Measurements from ENCODE around the gene CCDC141.
"Not testable (repeated sequence)": the region's sequence is repeated elsewhere in the genome, so short reads cannot be mapped to it uniquely, and the experiment has no call there.

The CCDC141 gene

DNA sequence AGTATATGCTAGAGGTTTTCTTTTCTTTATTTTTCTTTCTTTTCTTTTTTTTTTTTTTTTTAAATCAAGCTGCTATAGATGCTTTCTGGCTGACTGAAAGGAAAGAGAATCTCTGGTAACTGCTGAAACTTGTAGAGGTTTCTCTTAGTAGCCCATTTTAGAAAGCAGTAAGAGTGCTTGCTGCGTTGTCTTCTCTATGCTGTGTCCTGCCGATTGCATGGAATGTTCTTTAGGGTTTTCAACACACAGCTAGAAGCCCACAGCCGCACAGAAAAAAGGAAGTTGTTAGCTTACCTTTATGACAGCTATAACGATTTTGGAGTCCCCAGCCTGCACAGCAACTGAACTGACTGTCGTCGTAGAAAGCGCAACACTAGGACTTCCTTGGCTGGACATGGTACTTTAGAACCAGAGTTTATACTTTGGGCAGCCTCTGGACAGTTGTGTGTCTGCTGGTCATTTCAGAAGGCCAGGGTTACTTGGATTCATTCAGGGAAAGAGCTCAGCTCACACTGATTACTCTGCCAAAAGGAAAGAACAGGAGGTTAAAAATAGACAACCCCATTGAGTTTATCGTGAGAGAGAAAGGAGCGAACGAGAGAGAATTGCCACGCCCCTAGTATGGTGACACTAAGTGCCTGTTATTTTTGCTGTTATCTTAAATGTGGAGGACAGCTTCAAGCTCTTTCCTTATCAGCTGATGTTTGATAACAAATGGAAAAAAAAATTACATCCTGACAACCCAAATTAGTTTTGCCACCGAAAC lies at the start of gene CCDC141:
CCDC141 (minus strand) TSS at position 592 of the 766 bp plus-strand sequence; CDS start at position 396, 196 bp downstream.
- TF ChIP-seq CTCF (IDR thresholded peaks at IDR 0.05; ENCODE audit: low read depth, low read length), result no peak
- H3K4me3 ChIP-seq (replicated peaks in 1 of 2; ENCODE audit: low read depth in 2 of 2, low read length in 2 of 2), result no peak within 1 kb of the TSS
- DNase-seq (ENCODE audit: low read depth in 2 of 2), result peak; percentile 23 to 27

GRCh38 chr2:179098080-179098689 lies 48.2 kb upstream of the CCDC141 start:
- DNase-seq (ENCODE audit: low read depth in 2 of 2), result no peak
- no peak for TF ChIP-seq CTCF (IDR thresholded peaks at IDR 0.05; ENCODE audit: low read depth, low read length)
- no peak overlapping the region for H3K4me3 ChIP-seq (replicated peaks in 1 of 2; ENCODE audit: low read depth in 2 of 2, low read length in 2 of 2)

GRCh38 chr2:179097131-179097530 lies 47.2 kb upstream of the CCDC141 start:
- no peak overlapping the region for H3K4me3 ChIP-seq (replicated peaks in 1 of 2; ENCODE audit: low read depth in 2 of 2, low read length in 2 of 2)
- no peak for DNase-seq (ENCODE audit: low read depth in 2 of 2)
- no peak for TF ChIP-seq CTCF (IDR thresholded peaks at IDR 0.05; ENCODE audit: low read depth, low read length)

DNA sequence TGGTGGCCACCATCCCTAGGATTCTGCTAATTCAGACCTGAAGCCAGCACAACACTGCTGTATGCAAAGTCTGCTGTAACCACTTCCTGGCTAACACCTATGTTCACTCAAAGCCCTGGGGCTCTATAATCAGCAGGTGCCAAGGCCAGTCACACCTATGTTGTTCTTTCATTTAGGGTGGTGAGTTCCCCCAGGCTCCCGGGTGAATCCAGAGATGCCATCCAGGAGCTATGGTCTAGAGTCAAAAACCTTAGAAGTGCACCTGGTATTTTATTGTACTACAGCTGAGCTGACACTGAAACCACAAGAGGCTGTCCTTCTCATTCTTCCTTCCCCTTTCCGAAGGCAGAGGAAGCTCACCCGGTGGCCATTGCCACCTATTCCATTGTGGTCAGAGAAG lies 46.2 kb upstream of the CCDC141 start:
- H3K4me3 ChIP-seq (replicated peaks in 1 of 2; ENCODE audit: low read depth in 2 of 2, low read length in 2 of 2), result no peak overlapping the region
- TF ChIP-seq CTCF (IDR thresholded peaks at IDR 0.05; ENCODE audit: low read depth, low read length), result no peak
- no peak for DNase-seq (ENCODE audit: low read depth in 2 of 2)

DNA sequence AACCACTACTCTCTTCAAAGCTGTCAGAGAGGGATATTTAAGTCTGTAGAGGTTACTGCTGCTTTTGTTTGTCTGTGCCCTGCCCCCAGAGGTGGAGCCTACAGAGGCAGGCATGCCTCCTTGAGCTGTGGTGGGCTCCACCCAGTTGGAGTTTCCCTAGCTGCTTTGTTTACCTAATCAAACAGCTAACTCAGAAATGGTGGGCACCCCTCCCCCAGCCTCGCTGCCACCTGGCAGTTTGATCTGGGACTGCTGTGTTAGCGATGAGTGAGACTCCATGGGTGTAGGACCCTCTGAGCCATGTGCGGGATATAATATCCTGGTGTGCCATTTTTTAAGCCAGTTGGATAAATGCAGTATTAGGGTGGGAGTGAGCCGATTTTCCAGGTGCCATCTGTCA lies 43.0 kb upstream of the CCDC141 start:
- DNase-seq (ENCODE audit: low read depth in 2 of 2); H3K4me3 ChIP-seq (replicated peaks in 1 of 2; ENCODE audit: low read depth in 2 of 2, low read length in 2 of 2): not testable (repeated sequence)

DNA sequence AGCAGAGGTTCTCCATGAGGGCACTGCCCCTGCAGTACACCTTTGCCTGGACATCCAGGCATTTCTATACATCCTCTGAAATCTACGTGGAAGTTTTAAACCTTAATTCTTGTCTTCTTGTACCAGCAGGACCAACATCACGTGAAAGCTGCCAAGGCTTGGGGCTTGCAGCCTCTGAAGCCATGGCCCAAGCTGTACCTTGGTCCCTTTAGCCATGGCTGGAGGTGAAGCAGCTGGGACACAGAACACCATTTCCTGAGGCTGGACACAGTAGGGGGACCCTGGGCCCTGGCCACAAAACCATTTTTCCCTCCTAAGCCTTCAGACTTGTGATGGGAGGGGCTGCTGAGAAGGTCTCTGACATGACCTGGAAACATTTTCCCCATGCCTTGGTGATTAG lies 32.8 kb upstream of the CCDC141 start:
- no peak overlapping the region for H3K4me3 ChIP-seq (replicated peaks in 1 of 2; ENCODE audit: low read depth in 2 of 2, low read length in 2 of 2)
- no peak for DNase-seq (ENCODE audit: low read depth in 2 of 2)
- TF ChIP-seq CTCF (IDR thresholded peaks at IDR 0.05; ENCODE audit: low read depth, low read length), result no peak

- no peak for TF ChIP-seq CTCF (IDR thresholded peaks at IDR 0.05; ENCODE audit: low read depth, low read length)
- H3K4me3 ChIP-seq (replicated peaks in 1 of 2; ENCODE audit: low read depth in 2 of 2, low read length in 2 of 2), result no peak overlapping the region
- DNase-seq (ENCODE audit: low read depth in 2 of 2), result no peak
Measured at GRCh38 chr2:179081954-179082353, 32.0 kb upstream of the CCDC141 start.
